HG03378 (cell line): ENCODE data around the gene FLNB.

Source experiments
- ATAC-seq: cut with Tn5 transposase; IDR thresholded peaks from one replicate; pipeline ENCODE4 v1.9.1; 2021; ENCODE audit warnings: mild to moderate bottlenecking, moderate library complexity; ENCODE audit not compliant: unreplicated experiment

FLNB gene

GRCh38 chr3:58008141-58009025 is at the start of gene FLNB:
Gene FLNB, plus strand, starts transcription at chr3:58008422. Its CDS starts 143 bp downstream, at chr3:58008565.
- ATAC-seq: no peak

GRCh38 chr3:57958642-57959422 is 49.4 kb upstream of the FLNB start:
- no peak for ATAC-seq

- ATAC-seq: no peak
Observed at GRCh38 chr3:57959423-57960173, 48.6 kb upstream of the FLNB start.

DNA sequence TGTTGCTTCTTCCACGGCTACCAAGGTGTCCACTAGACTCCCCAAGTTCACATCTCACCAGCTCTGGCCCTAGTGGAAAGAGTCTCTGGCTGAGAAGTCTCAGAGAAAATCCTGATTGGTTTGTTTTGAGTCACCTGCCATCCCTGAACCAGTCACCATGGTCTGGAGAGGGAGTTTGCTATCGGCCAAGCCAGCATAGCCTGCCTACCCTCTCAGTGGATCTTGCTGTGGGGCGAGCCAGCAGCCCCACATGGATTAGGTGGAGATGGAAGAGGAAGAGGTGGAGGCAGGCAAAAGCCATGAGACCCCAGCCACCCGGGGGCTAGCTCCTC is 48.1 kb upstream of the FLNB start:
- no peak for ATAC-seq

- ATAC-seq: no peak
Observed at GRCh38 chr3:57961177-57961827, 46.9 kb upstream of the FLNB start.

- no peak for ATAC-seq
Observed at GRCh38 chr3:57961828-57962447, 46.3 kb upstream of the FLNB start.

DNA sequence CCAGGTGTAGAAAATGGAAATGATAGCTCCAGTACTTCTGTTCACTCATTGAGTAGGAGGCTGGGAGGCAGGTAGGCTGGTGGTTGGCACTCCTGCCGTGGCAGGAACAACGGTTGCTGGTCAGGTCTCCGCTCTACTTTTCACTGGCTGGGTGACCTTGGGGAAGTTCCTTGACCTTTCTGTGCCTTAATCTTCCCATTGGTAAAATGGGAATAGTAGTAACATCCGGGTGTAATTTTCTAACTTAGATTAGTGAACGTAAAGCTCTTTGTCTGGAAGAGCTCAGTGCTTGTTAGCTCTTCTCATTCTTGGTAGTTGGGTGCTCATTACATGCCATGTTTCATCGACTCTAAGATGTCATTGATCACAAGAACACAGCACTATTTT is 45.8 kb upstream of the FLNB start:
- no peak for ATAC-seq

DNA sequence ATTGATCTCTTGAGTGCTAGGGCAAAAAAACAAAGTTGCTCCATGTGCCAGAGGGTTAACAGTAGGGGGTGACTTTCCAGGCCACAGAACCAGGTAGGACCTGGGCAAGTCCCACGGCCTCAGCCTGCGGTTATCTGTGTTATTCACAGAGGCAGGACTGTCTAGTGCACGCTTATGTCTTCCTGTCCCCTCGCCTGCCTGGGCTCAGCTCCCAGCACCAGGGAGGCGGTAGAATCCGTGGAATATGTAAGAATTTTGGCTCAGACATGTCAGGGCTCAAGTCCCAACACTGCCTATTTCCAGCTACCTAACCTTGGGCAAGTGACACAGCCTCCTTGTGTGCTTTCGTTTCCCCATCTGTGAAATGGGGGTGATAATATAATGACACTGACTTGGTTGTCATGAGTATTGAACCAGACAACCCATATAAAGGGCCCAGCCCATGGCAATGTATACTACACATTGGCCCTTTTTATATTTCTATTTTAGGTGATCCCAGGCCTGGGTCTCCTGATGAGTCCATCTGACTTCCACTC is 44.3 kb upstream of the FLNB start:
- ATAC-seq: no peak

DNA sequence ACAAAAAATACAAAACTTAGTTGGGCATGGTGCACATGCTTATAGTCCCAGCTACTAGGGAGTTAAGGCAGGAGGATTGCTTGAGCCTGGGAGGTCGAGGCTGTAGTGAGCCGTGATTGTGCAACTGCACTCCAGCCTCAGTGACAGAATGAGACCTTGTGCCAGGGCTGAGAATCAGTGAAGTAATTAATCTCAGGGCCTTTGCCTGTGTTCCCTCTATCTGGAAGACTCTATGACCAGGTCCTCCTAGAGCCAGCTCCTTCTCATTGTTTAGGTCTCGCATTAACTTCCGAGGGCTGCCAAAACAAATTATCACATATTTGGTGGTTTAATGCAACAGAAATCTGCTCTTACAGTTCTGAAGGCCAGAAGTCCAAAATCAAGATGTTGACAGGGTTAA is 41.4 kb upstream of the FLNB start:
- ATAC-seq: no peak

DNA sequence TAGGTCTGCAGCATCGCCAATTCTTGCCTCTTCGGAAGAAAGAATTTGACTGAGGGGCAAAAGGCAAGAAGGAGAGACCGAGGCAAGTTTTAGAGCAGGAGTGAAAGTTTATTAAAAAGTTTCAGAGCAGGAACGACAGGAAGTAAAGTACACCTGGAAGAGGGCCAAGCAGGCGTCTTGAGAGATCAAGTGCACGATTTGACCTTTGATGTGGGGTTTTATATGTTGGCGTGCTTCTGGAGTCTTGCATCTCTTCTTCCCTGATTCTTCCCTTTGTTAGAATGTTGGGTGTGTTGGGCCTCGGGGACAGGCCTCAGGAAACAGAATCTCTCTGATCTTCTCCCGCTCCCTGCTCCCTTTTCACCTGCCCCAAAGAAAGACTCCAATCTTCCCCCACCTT is 40.6 kb upstream of the FLNB start:
- no peak for ATAC-seq

- no peak for ATAC-seq
Observed at GRCh38 chr3:57968501-57968900, 39.7 kb upstream of the FLNB start.

GRCh38 chr3:57971975-57972374 is 36.2 kb upstream of the FLNB start:
- no peak for ATAC-seq

GRCh38 chr3:57972531-57973111 is 35.6 kb upstream of the FLNB start:
- no peak for ATAC-seq

DNA sequence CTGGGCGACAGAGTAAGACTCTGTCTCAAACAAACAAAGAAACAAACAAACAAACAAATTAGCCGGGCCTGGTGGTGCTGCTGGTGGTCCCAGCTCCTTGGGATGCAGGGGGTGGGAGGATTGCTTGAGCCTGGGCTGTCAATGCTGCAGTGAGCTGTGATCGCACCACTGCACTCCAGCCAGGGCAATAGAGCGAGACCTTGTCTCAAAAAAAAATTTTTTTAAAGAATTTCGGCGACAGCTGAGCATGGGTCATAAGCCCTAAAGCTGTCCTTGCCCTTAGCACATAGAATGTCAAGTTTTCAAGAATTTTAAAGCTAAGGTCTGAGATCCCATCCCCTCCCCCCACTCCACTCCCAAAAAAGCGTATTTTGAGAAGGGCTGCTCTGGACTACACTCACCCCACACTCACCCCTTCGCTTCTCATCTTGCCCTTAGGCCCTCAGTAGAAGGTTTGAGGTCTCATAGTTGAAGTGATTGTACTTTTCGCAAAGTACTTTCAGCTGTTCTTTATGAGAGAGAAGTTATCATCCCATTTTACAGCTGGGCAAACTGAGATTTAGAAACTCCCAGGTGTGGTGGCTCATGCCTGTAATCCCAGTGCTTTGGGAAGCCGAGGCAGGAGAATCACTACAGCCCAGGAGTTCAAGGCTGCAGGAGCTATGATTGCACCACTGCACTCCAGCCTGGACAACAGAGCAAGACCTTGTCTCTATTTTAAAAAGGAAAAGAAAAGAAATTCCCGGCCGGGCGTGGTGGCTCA is 34.3 kb upstream of the FLNB start:
- no peak for ATAC-seq

DNA sequence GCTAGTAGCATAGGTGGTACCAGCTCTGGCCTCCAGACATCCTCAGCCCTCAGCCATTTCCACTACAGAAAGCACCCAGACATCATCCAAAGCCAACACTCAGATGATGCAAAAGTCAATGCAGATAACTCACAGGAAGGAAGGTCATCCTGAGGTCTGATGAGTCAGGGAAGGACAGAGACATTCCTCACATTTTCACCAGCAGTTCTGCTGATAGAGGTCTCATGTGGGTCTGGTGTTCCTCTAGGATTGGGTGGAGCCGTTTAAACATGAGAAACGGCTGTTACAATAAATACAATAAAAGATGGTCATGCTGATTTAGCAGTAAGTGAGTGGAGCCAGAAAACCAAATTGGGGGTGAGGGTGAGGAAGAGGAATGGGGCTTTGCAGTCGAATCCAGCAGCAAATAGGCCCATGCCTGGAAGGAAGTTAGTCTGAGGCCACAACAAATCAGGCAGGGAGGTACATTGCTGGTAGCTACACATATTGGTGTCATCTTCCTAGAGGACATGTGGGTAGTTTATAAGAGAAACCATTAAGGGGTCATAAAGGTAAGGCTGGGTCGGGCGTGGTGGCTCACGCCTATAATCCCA is 33.3 kb upstream of the FLNB start:
- ATAC-seq: no peak

GRCh38 chr3:57977818-57978235 is 30.4 kb upstream of the FLNB start:
- ATAC-seq: no peak

DNA sequence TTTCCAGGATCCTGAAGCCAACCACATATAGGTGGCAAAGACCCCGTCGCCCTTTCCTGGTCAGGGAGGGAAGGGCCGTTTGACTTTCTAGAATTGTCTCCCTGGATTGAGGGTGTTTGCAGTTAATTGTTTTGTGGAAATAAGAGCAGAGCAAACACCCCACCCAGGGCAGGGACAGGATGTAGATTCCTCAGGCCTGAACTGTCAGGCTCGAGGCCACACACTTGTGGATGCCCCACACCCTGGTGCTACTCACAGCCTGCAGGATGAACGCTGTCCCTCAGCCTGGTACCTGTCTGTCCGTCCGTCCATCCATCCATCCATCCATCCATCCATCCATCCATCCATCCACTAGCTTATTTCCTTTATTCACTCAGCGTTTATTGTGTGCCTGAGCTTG is 29.9 kb upstream of the FLNB start:
- ATAC-seq: no peak

DNA sequence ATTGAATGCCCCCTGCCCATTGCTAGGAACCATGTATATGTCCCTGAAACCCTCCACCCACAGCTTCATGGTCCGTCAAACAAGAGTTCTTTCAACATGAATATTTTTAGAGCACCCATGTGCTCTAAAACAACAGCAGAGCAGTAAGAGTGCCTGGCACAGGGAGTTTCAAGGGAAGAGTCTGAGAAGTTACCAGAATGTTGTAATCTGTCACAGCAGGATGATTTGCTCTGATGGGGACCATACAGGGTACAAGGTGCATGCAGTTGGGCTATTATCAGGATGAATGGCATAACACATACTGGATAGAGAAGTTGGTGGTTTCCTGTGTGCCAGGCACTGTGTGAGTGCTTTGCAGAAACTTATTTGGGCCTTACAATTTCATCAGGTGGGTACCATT is 27.8 kb upstream of the FLNB start:
- no peak for ATAC-seq
